ENCODE data around the gene ADGRA1.

DNA sequence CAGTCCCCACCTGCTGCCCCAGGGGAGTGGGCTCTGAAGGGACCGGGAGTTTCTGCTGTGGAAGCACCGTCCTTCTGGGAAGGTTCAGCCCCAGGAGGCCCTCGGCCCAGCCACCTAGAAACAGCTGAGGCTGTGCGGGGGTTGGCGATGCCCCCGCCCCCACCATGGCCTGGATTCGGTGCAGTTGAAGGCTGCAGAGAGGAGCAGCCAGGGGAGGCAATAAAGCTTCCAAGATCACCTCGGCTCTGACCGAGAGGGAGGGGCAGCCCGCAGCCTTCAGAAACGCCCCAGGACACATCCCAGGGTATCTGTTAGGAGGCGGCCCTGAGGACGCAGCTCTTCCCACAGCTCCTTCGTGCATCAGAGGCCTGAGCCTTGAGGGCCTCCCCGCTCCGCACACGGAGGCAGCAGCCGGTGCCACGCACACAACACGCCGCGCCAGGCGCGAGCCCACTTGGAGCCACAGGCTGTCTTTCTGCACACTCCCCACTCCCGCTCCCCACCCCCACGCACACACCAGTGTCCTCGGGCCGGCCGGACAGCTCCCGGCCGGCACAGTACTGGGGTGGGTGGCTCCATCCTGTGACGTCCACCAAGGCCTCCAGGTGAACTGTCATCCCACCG lies 73.9 kb downstream of the ADGRA1 start:
- TF ChIP-seq CTCF (IDR thresholded peaks at IDR 0.05; ENCODE audit: low read length), result no peak
- no peak for TF ChIP-seq EZH2phosphoT487 (IDR thresholded peaks at IDR 0.05; ENCODE audit: low read length)
- TF ChIP-seq EZH2 (optimal IDR thresholded peaks at IDR 0.05; ENCODE audit: low read depth, low read length), result no peak

Data from MM.1S (cell line).